NCI-H2107 treated with DMSO at 0.1 percent for 48 hours (cell line): ENCODE results near the gene FBXO24.
A peak's percentile ranks its signal among the peaks of the same experiment; 100 is the strongest.
"Not testable (repeated sequence)": the region's sequence is repeated elsewhere in the genome, so short reads cannot be mapped to it uniquely, and the experiment has no call there.

Experiments
- DNase-seq: peaks from one replicate; lab custom pipeline; 2025; ENCODE audit not compliant: unreplicated experiment; lab: John Stamatoyannopoulos, UW

Gene FBXO24

DNA sequence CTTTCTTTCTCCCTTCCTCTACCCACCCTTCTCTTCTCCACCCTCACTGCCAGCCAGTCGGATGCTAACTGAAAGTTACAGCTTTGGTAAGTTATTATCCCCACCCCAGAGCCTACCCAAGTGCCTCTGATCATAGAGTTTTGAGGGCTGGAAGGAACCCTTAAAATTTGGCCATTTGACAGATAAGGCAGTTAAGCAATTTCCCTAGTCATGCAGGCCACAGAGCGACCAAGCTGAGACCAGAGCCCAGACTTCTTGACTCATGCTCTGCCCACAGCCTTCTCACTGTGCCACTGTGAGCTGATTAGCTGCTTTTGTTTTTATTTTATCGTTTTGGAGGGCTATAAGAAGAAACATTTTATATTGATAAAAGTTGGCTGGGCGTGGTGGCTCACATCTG lies 29.6 kb upstream of the FBXO24 start:
- DNase-seq: no peak

- DNase-seq: no peak
These were observed 27.0 kb upstream of the FBXO24 start for GRCh38 chr7:100559127-100559526.

GRCh38 chr7:100561491-100562194 lies 24.5 kb upstream of the FBXO24 start:
- no peak for DNase-seq

DNA sequence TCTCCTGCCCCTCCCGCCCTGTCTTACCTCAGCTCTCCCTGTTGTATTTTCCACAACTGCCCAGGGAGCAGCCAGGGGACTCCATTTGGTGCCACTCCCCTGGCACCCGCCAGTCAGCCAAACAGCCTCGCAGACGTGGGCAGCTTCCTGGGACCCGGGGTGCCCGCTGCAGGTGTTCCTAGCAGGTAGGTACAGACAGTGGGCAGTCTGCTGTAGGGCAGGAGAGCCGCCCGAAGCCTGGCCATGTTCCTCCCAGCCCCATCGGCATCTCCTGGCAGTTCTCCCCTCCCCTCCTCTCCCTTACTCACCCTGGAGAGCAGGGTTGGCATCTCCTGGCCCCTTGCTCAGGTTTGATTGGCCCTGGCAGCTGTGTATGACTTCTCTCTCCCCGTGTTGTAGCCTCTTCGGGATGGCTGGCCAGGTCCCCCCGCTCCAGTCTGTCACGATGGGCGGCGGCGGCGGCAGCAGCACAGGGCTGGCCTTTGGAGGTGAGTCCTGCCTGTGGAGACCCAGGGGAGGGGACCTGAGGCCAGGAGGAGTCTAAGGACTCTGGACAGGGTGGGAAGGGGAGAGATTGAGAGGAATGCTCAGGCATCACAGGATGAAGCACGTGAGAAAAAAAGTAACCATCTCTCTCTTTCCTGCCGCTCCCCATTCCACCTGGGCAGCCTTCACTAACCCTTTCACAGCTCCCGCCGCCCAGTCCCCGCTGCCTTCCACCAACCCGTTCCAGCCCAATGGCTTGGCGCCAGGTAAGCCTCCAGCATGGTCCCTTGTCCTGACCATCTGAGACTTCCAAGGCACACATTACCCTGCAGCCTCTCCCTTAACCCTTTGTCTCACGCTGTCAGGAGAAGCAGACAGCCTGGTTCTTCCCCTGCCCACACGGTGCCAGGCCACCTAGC lies 23.7 kb upstream of the FBXO24 start:
- DNase-seq: no peak

DNA sequence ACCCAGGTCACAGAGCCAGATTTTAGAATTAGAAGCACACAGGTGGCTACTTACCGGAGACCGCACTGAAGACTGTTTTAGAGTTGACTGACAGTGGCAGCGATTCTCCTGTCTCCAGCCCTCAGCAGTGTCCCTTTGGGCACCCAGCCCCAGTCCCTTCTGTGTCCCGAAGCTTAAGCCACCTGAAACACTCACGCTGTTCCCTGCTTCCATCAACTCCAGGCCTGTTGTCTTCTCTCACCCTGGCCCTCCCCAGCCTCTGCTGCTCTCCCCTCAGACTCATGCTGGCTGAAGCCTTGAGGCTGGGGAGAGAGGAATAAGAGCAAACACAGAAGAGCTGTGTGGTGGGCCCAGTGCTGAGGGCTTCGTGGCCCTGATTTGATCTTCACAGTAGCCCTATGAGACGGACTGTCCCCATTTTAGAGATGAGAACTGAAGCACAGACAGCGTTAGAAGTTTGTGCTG lies 23.0 kb upstream of the FBXO24 start:
- DNase-seq: no peak

DNA sequence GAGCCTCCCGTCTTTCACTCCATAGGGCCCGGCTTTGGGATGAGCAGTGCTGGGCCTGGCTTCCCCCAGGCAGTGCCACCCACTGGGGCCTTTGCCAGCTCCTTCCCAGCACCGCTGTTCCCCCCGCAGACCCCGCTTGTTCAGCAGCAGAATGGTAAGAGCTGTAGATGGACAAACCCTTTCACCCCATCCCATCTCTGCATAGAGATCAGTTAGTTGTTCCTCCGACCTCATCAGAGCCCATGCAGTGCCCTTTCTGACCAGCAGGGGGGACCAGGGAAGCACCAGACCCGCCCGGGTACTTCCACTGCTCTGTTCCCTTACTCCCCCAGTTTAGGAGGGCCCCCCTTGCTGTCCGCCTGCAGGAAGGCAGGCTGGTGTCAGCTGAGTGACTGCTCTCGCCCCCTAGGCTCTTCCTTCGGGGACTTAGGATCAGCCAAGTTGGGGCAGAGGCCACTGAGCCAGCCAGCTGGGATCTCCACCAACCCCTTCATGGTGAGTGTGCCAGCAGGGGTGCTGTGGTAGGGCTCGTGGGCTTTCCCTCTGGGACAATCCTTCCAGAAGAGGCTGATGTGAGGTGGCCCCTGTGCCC lies 22.2 kb upstream of the FBXO24 start:
- peak; percentile 18 for DNase-seq

DNA sequence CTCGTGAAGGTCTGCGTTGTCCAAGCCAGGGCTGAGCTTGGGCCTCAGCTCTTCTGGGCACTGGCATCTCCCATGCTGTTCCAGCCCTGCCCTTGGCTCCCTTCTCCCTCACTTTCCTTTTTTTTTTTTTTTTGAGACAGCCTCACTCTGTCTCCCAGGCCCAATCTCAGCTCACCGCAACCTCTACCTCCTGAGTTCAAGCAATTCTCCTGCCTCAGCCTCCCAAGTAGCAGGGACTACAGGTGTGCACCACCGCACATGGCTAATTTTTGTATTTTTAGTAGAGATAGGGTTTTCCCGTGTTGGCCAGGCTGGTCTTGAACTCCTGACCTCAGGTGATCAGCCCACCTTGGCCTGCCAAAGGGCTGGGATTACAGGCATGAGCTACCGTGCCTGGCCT lies 21.7 kb upstream of the FBXO24 start:
- not testable (repeated sequence) for DNase-seq

GRCh38 chr7:100565133-100565571 lies 21.0 kb upstream of the FBXO24 start:
- no peak for DNase-seq

GRCh38 chr7:100566018-100566531 lies 20.1 kb upstream of the FBXO24 start:
- DNase-seq: no peak

DNA sequence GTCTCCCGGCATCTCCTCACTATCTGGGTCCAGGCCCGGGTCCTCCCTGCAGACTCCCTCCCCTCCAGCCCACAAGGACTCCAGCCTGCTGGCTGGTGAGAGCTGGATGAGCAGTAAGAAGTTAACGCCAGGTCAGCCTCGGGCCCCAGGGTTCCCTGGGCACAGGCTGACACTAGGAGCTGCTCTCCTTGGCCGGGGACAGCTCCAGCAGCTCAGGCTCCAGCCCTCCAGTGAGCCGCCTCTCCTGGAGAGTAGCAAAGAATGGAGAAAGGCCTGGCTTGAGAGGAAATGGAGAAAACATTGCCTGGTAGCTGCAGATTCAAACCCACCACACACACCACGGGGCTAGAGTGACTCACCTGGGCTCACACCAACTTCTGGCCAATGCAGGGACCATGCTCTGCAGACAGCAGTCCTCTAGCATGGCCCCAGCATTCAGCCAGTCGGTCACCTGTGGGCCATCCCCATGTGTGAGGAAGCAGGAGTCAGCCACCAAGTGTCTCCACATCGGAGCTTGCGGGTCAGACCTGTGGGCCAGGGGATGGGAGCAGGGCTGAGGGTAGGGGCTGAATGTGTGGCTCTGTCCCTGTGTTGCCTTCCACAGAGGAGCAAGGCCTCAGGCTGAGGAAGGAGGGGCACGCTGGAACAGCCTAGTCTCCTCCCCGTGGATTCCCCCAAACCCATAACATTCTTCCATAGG lies 18.9 kb upstream of the FBXO24 start:
- DNase-seq: no peak

GRCh38 chr7:100567751-100568175 lies 18.4 kb upstream of the FBXO24 start:
- no peak for DNase-seq

- no peak for DNase-seq
These were observed 17.8 kb upstream of the FBXO24 start for GRCh38 chr7:100568176-100568895.

- DNase-seq: no peak
These were observed 17.0 kb upstream of the FBXO24 start for GRCh38 chr7:100568896-100569844.

GRCh38 chr7:100570954-100571828 lies 14.9 kb upstream of the FBXO24 start:
- no peak for DNase-seq

- no peak for DNase-seq
These were observed 14.4 kb upstream of the FBXO24 start for GRCh38 chr7:100571829-100572116.

DNA sequence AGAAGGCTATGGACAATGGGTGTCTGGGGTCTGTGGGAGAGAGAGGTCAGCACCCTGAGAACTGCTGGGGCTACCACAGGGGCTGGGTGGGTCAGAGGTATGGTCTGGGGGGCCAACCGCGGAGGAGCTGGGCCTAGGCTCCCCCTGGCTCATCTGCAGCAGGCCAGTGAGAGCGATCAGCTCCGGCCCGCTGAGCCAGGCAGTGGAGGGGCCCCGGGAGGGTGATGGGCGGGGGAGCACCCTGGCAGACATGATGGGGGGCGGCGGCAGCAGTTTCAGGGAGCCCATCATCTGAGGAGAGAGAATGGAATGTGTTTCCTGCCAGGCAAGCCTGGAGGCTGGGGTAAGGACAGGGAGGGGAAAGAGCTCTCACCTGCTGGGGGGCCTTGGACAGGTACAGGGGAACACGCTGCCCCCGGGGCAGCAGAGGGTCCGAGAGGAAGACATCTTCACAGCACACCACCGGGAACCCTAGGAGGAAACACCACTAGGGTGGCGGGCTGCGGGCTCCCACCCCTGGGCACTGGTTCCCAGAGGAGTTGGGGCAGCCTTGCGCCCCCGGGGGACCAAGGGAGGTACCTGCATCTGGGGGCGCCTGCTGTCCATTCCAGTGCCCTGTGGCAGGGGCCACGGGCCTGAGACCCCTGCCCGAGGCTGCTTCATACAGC lies 13.7 kb upstream of the FBXO24 start:
- DNase-seq: no peak

DNA sequence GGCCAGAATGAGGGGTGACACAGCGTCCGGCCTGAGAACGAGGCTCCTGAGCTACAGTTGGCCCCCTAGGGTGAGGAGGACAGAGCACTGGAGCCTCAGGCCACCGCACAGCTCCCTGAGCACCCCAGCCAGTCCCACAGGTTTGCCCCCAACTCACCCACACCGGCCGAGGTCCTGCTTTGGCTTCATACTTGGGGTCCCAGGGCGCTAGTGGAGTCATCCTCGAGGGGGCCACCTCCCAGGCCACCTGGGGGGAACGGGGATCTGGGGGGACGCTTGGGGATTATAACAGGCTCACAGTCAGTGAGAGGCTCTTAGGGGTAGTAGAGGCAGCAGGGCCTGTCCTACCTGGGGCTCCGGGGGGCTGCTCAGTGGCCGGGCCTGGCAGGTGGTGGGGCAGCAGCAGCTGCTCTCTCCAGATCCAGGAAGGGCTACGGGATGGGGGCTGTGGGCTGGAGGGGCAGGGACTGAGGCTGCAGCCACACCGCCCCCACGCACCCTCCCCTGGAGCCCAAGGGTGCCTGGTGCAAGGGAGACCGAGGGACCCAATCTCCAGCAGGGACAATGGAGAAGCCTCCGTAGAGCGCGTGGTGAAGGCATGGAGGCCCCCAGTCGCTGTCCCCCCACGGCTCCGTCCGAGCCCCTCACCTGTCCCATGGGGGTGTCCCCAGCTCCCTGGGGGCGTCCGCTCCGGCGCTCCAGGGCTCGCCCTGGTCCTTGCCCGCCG lies 13.0 kb upstream of the FBXO24 start:
- DNase-seq: no peak
